GM12878 (cell line): ENCODE data around the gene RER1. TPM values are rescaled to one million over a fixed set of nuclear protein-coding genes. Genes with fewer than 3 reads are reported as not detected.

Experiments
- ATAC-seq: fragments of 200-7000 bp; cut with Tn5 transposase; 3 replicates; pipeline ENCODE4 v1.9.1; 2020; ENCODE audit warnings: mild to moderate bottlenecking, moderate library complexity
- BruUV-seq: library from RNA; stranded (reverse); fragments of 400-500 nt; replicated peaks from 2 replicates; lab custom pipeline; 2021; lab: Mats Ljungman, UMichigan
- CTCF ChIA-PET: fragments of 300-600 bp; sonication (Branson Sonifier 250); formaldehyde crosslinking; extraction: SDS; loops from one replicate; lab custom pipeline; 2021; ENCODE audit warnings: inconsistent platforms; lab: Yijun Ruan, JAX
- POLR2A ChIA-PET: fragments of 350-600 bp; formaldehyde crosslinking; extraction: SDS; loops from one replicate; lab custom pipeline; 2021; ENCODE audit warnings: inconsistent platforms; lab: Charles Lee
- RAD21 ChIA-PET: fragments of 300-600 bp; sonication (Branson Sonifier 250); formaldehyde crosslinking; loops from one replicate; lab custom pipeline; 2023; ENCODE audit warnings: antibody characterized with exemption; ENCODE audit not compliant: unreplicated experiment; lab: Charles Lee
- SMC1A ChIA-PET: fragments of 300-600 bp; sonication (Branson Sonifier 250); formaldehyde crosslinking; loops from one replicate; lab custom pipeline; 2023; ENCODE audit not compliant: unreplicated experiment, uncharacterized antibody; lab: Charles Lee
- DNase-seq: peaks from one replicate; pipeline ENCODE4 v3.0.0-alpha.2; 2011; ENCODE audit warnings: low read depth, low spot score
- FAIRE-seq: peaks from 3 replicates; lab custom pipeline; 2011; peaks lifted over from hg19 to GRCh38; lab: Jason Lieb, UNC
- H2AFZ ChIP-seq: 2 replicates; pipeline ENCODE4 v1.6.0; 2011; ENCODE audit warnings: low read depth, low read length, control low read depth; ENCODE audit not compliant: control insufficient read depth
- H3K27ac ChIP-seq: 2 replicates; pipeline ENCODE4 v1.5.1; 2011; ENCODE audit warnings: control low read depth; ENCODE audit not compliant: control insufficient read depth, insufficient read depth
- H3K27me3 ChIP-seq, 2 experiments: replicated peaks in 1 of 2; 2 replicates each; pipeline versions ENCODE4 v1.6.0 to v1.6.1; 2011; ENCODE audit warnings: low read length in 1 of 2; ENCODE audit not compliant: control insufficient read depth in 2 of 2, insufficient read depth in 2 of 2
- H3K36me3 ChIP-seq, 2 experiments: 2 replicates each; pipeline ENCODE4 v1.5.1; 2011; ENCODE audit warnings: low read length in 1 of 2; ENCODE audit not compliant: control insufficient read depth in 2 of 2, insufficient read depth in 2 of 2
- H3K4me1 ChIP-seq: 2 replicates; pipeline ENCODE4 v1.6.1; 2011; ENCODE audit warnings: mild to moderate bottlenecking, low read length, moderate library complexity, mixed read lengths; ENCODE audit not compliant: control insufficient read depth, insufficient read depth
- H3K4me2 ChIP-seq: 2 replicates; pipeline ENCODE4 v1.6.0; 2011; ENCODE audit warnings: control low read depth; ENCODE audit not compliant: control insufficient read depth, insufficient read depth
- H3K4me3 ChIP-seq: fragments of 200-600 bp; sonication (generic); 2 replicates; pipeline ENCODE4 v1.5.1; 2016
- H3K79me2 ChIP-seq: 2 replicates; pipeline ENCODE4 v1.6.0; 2011; ENCODE audit warnings: low read length; ENCODE audit not compliant: control insufficient read depth, insufficient read depth
- H3K9ac ChIP-seq: 2 replicates; pipeline ENCODE4 v1.8.0; 2011; ENCODE audit warnings: low read length, control low read depth, mixed read lengths; ENCODE audit not compliant: control insufficient read depth, insufficient read depth
- H3K9me3 ChIP-seq: replicated peaks from 3 replicates; pipeline ENCODE4 v1.5.1; 2011; ENCODE audit warnings: mild to moderate bottlenecking, low read length; ENCODE audit not compliant: control insufficient read depth, insufficient read depth
- H4K20me1 ChIP-seq: 2 replicates; pipeline ENCODE4 v1.6.0; 2011; ENCODE audit not compliant: control insufficient read depth, insufficient read depth
- ASH2L ChIP-seq: fragments of 300-600, 200-600 bp; sonication (generic); IDR thresholded peaks from 2 replicates; pipeline ENCODE4 v1.6.1; 2017; ENCODE audit warnings: low read depth, mild to moderate bottlenecking, borderline replicate concordance
- BRCA1 ChIP-seq: IDR thresholded peaks from 2 replicates; pipeline ENCODE4 v1.6.1; 2011; ENCODE audit warnings: low read depth, low read length, improper control_type of control experiment
- CBX5 ChIP-seq: sonication (generic); IDR thresholded peaks from 2 replicates; pipeline ENCODE4 v1.6.1; 2016; ENCODE audit warnings: low read depth, moderate library complexity, mild to moderate bottlenecking, inconsistent platforms
- ESRRA ChIP-seq: IDR thresholded peaks from 2 replicates; pipeline ENCODE4 v1.6.1; 2012; ENCODE audit warnings: mild to moderate bottlenecking, low read length, improper control_type of control experiment
- FOXK2 ChIP-seq: fragments of 450-650 bp; IDR thresholded peaks from 2 replicates; pipeline ENCODE4 v1.6.1; 2017; ENCODE audit warnings: mild to moderate bottlenecking, moderate library complexity
- IRF4 ChIP-seq: IDR thresholded peaks from 2 replicates; pipeline ENCODE4 v1.6.1; 2011; ENCODE audit warnings: low read depth, low read length
- KDM1A ChIP-seq: fragments of 200-600 bp; sonication (generic); IDR thresholded peaks from 2 replicates; pipeline ENCODE4 v1.6.1; 2016; ENCODE audit warnings: borderline replicate concordance
- KLF5 ChIP-seq: fragments of 450-650 bp; IDR thresholded peaks from 2 replicates; pipeline ENCODE4 v1.6.1; 2014; ENCODE audit warnings: mild to moderate bottlenecking; ENCODE audit not compliant: partially characterized antibody
- MTA2 ChIP-seq: fragments of 450-650 bp; IDR thresholded peaks from 2 replicates; pipeline ENCODE4 v1.6.1; 2016; ENCODE audit warnings: low read depth, mild to moderate bottlenecking, moderate library complexity
- MYC ChIP-seq: IDR thresholded peaks from 2 replicates; pipeline ENCODE4 v1.6.1; 2011; ENCODE audit warnings: mild to moderate bottlenecking, low read length, moderate library complexity, inconsistent platforms; ENCODE audit not compliant: insufficient read depth, insufficient replicate concordance, insufficient read length, severe bottlenecking
- SP1 ChIP-seq: IDR thresholded peaks from one replicate; pipeline ENCODE4 v1.6.1; 2011; ENCODE audit warnings: low read depth, low read length
- SUZ12 ChIP-seq: fragments of 200-600 bp; sonication (generic); IDR thresholded peaks from one replicate; pipeline ENCODE4 v1.6.1; 2018; ENCODE audit warnings: antibody characterized with exemption, mild to moderate bottlenecking; ENCODE audit not compliant: unreplicated experiment
- ZBED1 ChIP-seq: IDR thresholded peaks from 2 replicates; pipeline ENCODE4 v1.6.1; 2016; ENCODE audit warnings: borderline replicate concordance
- WGBS: methylation state at CpG from one replicate; pipeline ENCODE4 v1.1.6; 2016; ENCODE audit warnings: low lambda C conversion rate; ENCODE audit not compliant: insufficient replicate concordance, insufficient coverage; ENCODE audit errors: missing lambda C conversion rate; 5-methylcytosine and 5-hydroxymethylcytosine counted together
- in situ Hi-C: fragments of 300-500 bp; cut with MboI; formaldehyde crosslinking; loops from 9 replicates; pipeline ENCODE4 v1.14.3; 2018; ENCODE audit warnings: mixed read lengths
- intact Hi-C: fragments of 100-400 bp; cut with micrococcal nuclease; formaldehyde crosslinking; loops from one replicate; pipeline ENCODE4 v1.14.2; 2022; ENCODE audit not compliant: unreplicated experiment
- polyA plus RNA-seq, 11 experiments: library from polyadenylated mRNA; depleted of rRNA in 4 of 11; unstranded in 6 of 11; stranded (reverse) in 5 of 11; fragments of >200 nt; fragmentation: Nextera tagmentation in 4 of 11; fragmentation: Illumina TruSeq in 1 of 11; extraction: Ambion mirVana in 4 of 11; extraction: Trizol in 1 of 11; gene quantifications; 1 replicate in 1 of 11; 2 replicates in 10 of 11; pipeline versions ENCODE4 v1.2.1 to v1.2.3, GENCODE V29; 2011 to 2016; ENCODE audit warnings: inconsistent platforms in 2 of 11, missing spikeins in 2 of 11, low read depth in 1 of 11
- total RNA-seq, 4 experiments: library from RNA; depleted of rRNA in 3 of 4; stranded (reverse); fragments of >200 nt in 3 of 4; fragmentation: Illumina TruSeq in 1 of 4; extraction: Trizol in 1 of 4; gene quantifications; 2 replicates each; pipeline versions ENCODE4 v1.2.1 to v1.2.3, GENCODE V29; 2013 to 2021
- TF ChIP-seq, protein P1 (sequence below): IDR thresholded peaks from 2 replicates; pipeline ENCODE4 v1.6.1; 2012; ENCODE audit warnings: low read depth, low read length, improper control_type of control experiment
- TF ChIP-seq, protein P2 (sequence below): IDR thresholded peaks from 2 replicates; pipeline ENCODE4 v1.6.1; 2012; ENCODE audit warnings: mild to moderate bottlenecking, low read depth, low read length
- TF ChIP-seq, protein P3 (sequence below): fragments of 450-650 bp; IDR thresholded peaks from 2 replicates; pipeline ENCODE4 v1.6.1; 2016; ENCODE audit warnings: mild to moderate bottlenecking, moderate library complexity, borderline replicate concordance

The RER1 gene
- total and polyA plus RNA-seq, 10 of the 15 experiments (the other 5 are each of a cell fraction or from before 2014, with no cell fraction given): 29.2 to 274 (median 136) TPM

GRCh38 chr1:2445162-2445822 is 53.7 kb downstream of the RER1 start (continued):
- no peak for TF ChIP-seq ESRRA
- TF ChIP-seq SUZ12: no peak
- TF ChIP-seq FOXK2: no peak

GRCh38 chr1:2445823-2446215 is 54.2 kb downstream of the RER1 start:
- SMC1A ChIA-PET: no interaction called here
- ATAC-seq (no peak), DNase-seq (no peak), FAIRE-seq (no peak)
- Histone ChIP-seq H3K4me2 (no peak overlapping the region), H3K4me3 (no peak overlapping the region), H3K79me2 (no peaks in the 10 kb centered on the region), H3K9me3 (no peaks in the 10 kb centered on the region), H4K20me1 (no peaks in the 10 kb centered on the region), H3K27ac (no peak overlapping the region), H3K4me1 (no peaks in the 10 kb centered on the region), H3K36me3 (no peaks in the 10 kb centered on the region), H3K27me3 (peaks cover 2 to 5% of the 10 kb centered on the region in 2 experiments; a peak in 3 of 4 replicates), H2AFZ (no peak overlapping the region), H3K9ac (no peak overlapping the region)
- BruUV-seq: no TSS peak
- POLR2A ChIA-PET: no interaction called here
- CTCF ChIA-PET: no interaction called here
- WGBS: 39% methylated on average over 15 of the region's 15 CpGs
- intact Hi-C loops: no loop called here
- RAD21 ChIA-PET: no interaction called here
- in situ Hi-C loops: no loop called here
- TF ChIP-seq KLF5 (no peak), IRF4 (no peak), MTA2 (no peak), SP1 (no peak), SUZ12 (no peak), BRCA1 (no peak), CBX5 (no peak), ZBED1 (no peak), MYC (no peak), ASH2L (no peak), KDM1A (no peak), ESRRA (no peak)
- TF ChIP-seq, protein P1, sequence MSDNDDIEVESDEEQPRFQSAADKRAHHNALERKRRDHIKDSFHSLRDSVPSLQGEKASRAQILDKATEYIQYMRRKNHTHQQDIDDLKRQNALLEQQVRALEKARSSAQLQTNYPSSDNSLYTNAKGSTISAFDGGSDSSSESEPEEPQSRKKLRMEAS: no peak
- TF ChIP-seq, protein P2, sequence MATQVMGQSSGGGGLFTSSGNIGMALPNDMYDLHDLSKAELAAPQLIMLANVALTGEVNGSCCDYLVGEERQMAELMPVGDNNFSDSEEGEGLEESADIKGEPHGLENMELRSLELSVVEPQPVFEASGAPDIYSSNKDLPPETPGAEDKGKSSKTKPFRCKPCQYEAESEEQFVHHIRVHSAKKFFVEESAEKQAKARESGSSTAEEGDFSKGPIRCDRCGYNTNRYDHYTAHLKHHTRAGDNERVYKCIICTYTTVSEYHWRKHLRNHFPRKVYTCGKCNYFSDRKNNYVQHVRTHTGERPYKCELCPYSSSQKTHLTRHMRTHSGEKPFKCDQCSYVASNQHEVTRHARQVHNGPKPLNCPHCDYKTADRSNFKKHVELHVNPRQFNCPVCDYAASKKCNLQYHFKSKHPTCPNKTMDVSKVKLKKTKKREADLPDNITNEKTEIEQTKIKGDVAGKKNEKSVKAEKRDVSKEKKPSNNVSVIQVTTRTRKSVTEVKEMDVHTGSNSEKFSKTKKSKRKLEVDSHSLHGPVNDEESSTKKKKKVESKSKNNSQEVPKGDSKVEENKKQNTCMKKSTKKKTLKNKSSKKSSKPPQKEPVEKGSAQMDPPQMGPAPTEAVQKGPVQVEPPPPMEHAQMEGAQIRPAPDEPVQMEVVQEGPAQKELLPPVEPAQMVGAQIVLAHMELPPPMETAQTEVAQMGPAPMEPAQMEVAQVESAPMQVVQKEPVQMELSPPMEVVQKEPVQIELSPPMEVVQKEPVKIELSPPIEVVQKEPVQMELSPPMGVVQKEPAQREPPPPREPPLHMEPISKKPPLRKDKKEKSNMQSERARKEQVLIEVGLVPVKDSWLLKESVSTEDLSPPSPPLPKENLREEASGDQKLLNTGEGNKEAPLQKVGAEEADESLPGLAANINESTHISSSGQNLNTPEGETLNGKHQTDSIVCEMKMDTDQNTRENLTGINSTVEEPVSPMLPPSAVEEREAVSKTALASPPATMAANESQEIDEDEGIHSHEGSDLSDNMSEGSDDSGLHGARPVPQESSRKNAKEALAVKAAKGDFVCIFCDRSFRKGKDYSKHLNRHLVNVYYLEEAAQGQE: no peak
- TF ChIP-seq, protein P3, sequence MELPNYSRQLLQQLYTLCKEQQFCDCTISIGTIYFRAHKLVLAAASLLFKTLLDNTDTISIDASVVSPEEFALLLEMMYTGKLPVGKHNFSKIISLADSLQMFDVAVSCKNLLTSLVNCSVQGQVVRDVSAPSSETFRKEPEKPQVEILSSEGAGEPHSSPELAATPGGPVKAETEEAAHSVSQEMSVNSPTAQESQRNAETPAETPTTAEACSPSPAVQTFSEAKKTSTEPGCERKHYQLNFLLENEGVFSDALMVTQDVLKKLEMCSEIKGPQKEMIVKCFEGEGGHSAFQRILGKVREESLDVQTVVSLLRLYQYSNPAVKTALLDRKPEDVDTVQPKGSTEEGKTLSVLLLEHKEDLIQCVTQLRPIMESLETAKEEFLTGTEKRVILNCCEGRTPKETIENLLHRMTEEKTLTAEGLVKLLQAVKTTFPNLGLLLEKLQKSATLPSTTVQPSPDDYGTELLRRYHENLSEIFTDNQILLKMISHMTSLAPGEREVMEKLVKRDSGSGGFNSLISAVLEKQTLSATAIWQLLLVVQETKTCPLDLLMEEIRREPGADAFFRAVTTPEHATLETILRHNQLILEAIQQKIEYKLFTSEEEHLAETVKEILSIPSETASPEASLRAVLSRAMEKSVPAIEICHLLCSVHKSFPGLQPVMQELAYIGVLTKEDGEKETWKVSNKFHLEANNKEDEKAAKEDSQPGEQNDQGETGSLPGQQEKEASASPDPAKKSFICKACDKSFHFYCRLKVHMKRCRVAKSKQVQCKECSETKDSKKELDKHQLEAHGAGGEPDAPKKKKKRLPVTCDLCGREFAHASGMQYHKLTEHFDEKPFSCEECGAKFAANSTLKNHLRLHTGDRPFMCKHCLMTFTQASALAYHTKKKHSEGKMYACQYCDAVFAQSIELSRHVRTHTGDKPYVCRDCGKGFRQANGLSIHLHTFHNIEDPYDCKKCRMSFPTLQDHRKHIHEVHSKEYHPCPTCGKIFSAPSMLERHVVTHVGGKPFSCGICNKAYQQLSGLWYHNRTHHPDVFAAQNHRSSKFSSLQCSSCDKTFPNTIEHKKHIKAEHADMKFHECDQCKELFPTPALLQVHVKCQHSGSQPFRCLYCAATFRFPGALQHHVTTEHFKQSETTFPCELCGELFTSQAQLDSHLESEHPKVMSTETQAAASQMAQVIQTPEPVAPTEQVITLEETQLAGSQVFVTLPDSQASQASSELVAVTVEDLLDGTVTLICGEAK: no peak
